Measurements from ENCODE around the gene EHF. TPM values are rescaled to one million over a fixed set of nuclear protein-coding genes. Genes with fewer than 3 reads are reported as not detected.

The EHF gene
- polyA plus RNA-seq, 1 of the 3 experiments (the other 2 are of a cell fraction), result not detected

DNA sequence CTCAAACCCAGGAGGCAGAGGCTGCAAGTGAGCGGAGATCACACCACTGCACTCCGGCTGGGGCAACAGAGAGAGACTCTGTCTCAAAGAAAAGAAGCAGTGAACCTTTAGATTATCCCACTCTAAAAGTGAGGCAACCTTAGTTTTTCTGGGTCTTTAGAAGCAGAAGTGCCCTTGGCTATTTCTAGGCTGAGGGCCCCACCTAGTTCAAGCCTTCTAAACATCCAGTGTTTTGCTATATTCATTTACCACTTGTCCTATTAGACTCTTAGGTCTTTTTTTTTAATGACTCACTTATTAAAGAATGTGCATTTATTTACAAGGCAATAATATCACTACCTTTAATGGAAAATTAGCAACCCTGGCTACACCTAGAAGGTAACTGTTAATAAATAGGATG is 16.7 kb upstream of the EHF start:
- ChIA-PET POLR2A (no interaction called here), CTCF (no interaction called here)
- Histone ChIP-seq H3K9me2 (no peaks in the 10 kb centered on the region), H3K36me3 (replicated peaks in 1 of 2; ENCODE audit: control insufficient read depth in 1 of 2, insufficient read depth in 2 of 2, low read length in 1 of 2) (no peaks in the 10 kb centered on the region), H3K9ac (no peak overlapping the region), H3K4me3 (ENCODE audit: low read depth in 2 of 2, low read length in 1 of 2) (no peak overlapping the region), H3K9me3 (no peaks in the 10 kb centered on the region), H2AFZ (ENCODE audit: low read depth) (no peak overlapping the region), H3F3A (replicated peaks; ENCODE audit: insufficient read depth) (peaks cover 1% of the 10 kb centered on the region), H3K27me3 (ENCODE audit: insufficient read depth) (no peaks in the 10 kb centered on the region), H3K4me1 (ENCODE audit: control insufficient read depth in 1 of 2, insufficient read depth in 2 of 2, low read depth in 1 of 2, low read length in 1 of 2) (peaks cover 17 to 18% of the 10 kb centered on the region in 2 experiments; a peak in 3 of 4 replicates), H3K79me2 (ENCODE audit: insufficient read depth) (no peaks in the 10 kb centered on the region), H4K20me1 (ENCODE audit: insufficient read depth) (no peaks in the 10 kb centered on the region), H3K27ac (ENCODE audit: low read depth in 2 of 2, low read length in 1 of 2) (no peak overlapping the region), H3K4me2 (no peak overlapping the region)
- 89% methylated on average over 2 of the region's 2 CpGs for WGBS (ENCODE audit: low lambda C conversion rate)
- no peak for TF ChIP-seq RAD21 (IDR thresholded peaks at IDR 0.05; ENCODE audit: low read length)
- TF ChIP-seq, protein P1, sequence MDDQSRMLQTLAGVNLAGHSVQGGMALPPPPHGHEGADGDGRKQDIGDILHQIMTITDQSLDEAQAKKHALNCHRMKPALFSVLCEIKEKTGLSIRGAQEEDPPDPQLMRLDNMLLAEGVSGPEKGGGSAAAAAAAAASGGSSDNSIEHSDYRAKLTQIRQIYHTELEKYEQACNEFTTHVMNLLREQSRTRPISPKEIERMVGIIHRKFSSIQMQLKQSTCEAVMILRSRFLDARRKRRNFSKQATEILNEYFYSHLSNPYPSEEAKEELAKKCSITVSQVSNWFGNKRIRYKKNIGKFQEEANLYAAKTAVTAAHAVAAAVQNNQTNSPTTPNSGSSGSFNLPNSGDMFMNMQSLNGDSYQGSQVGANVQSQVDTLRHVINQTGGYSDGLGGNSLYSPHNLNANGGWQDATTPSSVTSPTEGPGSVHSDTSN (IDR thresholded peaks at IDR 0.05), result no peak
- TF ChIP-seq MXI1 (IDR thresholded peaks at IDR 0.05; ENCODE audit: low read depth, low read length), result no peak
- no peak for TF ChIP-seq TCF12 (IDR thresholded peaks at IDR 0.05)
- no peak for DNase-seq

DNA sequence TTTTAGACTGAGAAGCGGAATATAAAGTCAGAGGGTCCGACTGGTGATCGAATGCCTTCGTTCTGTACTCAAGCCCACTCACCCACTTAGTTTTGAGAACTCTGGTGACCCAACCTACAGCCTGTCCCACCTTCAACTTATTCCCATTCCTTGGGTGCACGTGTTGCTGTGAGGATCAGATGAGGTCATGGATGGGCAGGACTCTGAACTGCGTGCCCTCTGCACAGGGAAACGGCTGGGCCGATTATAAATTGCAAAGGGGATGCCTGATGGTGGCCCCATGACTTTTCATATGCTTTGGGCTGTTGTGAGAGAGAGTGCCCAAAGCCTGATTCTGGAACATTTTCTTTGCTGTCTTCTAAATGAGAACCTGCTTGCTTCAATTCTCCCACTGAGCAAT is 16.0 kb upstream of the EHF start:
- H3K27me3 ChIP-seq (ENCODE audit: insufficient read depth), result no peaks in the 10 kb centered on the region
- H3F3A ChIP-seq (replicated peaks; ENCODE audit: insufficient read depth), result no peaks in the 10 kb centered on the region
- H3K36me3 ChIP-seq (replicated peaks in 1 of 2; ENCODE audit: control insufficient read depth in 1 of 2, insufficient read depth in 2 of 2, low read length in 1 of 2), result no peaks in the 10 kb centered on the region
- 73% methylated on average over 6 of the region's 8 CpGs for WGBS (ENCODE audit: low lambda C conversion rate)
- no peaks in the 10 kb centered on the region for H3K79me2 ChIP-seq (ENCODE audit: insufficient read depth)
- no peak overlapping the region for H3K4me2 ChIP-seq
- POLR2A ChIA-PET, result no interaction called here
- H3K9me3 ChIP-seq, result no peaks in the 10 kb centered on the region
- no peak overlapping the region for H3K9ac ChIP-seq
- H2AFZ ChIP-seq (ENCODE audit: low read depth), result no peak overlapping the region
- H3K4me3 ChIP-seq (ENCODE audit: low read depth in 2 of 2, low read length in 1 of 2), result no peak overlapping the region
- H4K20me1 ChIP-seq (ENCODE audit: insufficient read depth), result no peaks in the 10 kb centered on the region
- H3K9me2 ChIP-seq, result no peaks in the 10 kb centered on the region
- CTCF ChIA-PET, result no interaction called here
- peaks cover 10 to 17% of the 10 kb centered on the region in 2 experiments; a peak in 3 of 4 replicates for H3K4me1 ChIP-seq (ENCODE audit: control insufficient read depth in 1 of 2, insufficient read depth in 2 of 2, low read depth in 1 of 2, low read length in 1 of 2)
- H3K27ac ChIP-seq (ENCODE audit: low read depth in 2 of 2, low read length in 1 of 2), result no peak overlapping the region
- TF ChIP-seq MEF2A (IDR thresholded peaks at IDR 0.05; ENCODE audit: borderline replicate concordance, low read depth), result no peak
- TF ChIP-seq, protein P2, sequence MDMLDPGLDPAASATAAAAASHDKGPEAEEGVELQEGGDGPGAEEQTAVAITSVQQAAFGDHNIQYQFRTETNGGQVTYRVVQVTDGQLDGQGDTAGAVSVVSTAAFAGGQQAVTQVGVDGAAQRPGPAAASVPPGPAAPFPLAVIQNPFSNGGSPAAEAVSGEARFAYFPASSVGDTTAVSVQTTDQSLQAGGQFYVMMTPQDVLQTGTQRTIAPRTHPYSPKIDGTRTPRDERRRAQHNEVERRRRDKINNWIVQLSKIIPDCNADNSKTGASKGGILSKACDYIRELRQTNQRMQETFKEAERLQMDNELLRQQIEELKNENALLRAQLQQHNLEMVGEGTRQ (IDR thresholded peaks at IDR 0.05; ENCODE audit: borderline replicate concordance, low read depth, low read length), result no peak
- TF ChIP-seq NFIC (IDR thresholded peaks at IDR 0.05; ENCODE audit: borderline replicate concordance), result no peak
- TF ChIP-seq RCOR1 (IDR thresholded peaks at IDR 0.05; ENCODE audit: low read length), result no peak
- TF ChIP-seq, protein P3, sequence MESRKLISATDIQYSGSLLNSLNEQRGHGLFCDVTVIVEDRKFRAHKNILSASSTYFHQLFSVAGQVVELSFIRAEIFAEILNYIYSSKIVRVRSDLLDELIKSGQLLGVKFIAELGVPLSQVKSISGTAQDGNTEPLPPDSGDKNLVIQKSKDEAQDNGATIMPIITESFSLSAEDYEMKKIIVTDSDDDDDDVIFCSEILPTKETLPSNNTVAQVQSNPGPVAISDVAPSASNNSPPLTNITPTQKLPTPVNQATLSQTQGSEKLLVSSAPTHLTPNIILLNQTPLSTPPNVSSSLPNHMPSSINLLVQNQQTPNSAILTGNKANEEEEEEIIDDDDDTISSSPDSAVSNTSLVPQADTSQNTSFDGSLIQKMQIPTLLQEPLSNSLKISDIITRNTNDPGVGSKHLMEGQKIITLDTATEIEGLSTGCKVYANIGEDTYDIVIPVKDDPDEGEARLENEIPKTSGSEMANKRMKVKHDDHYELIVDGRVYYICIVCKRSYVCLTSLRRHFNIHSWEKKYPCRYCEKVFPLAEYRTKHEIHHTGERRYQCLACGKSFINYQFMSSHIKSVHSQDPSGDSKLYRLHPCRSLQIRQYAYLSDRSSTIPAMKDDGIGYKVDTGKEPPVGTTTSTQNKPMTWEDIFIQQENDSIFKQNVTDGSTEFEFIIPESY (IDR thresholded peaks at IDR 0.05; ENCODE audit: borderline replicate concordance, low read depth), result no peak
- TF ChIP-seq FOSL2 (IDR thresholded peaks at IDR 0.05; ENCODE audit: borderline replicate concordance, low read depth), result no peak
- TF ChIP-seq, protein P4, sequence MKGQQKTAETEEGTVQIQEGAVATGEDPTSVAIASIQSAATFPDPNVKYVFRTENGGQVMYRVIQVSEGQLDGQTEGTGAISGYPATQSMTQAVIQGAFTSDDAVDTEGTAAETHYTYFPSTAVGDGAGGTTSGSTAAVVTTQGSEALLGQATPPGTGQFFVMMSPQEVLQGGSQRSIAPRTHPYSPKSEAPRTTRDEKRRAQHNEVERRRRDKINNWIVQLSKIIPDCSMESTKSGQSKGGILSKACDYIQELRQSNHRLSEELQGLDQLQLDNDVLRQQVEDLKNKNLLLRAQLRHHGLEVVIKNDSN (IDR thresholded peaks at IDR 0.05; ENCODE audit: borderline replicate concordance, low read depth), result no peak
- TF ChIP-seq NRF1 (IDR thresholded peaks at IDR 0.05; ENCODE audit: low read depth, low read length), result no peak
- no peak for DNase-seq

Measured in SK-N-SH (cell line).